Measurements from ENCODE around the gene ABCB6. TPM values are rescaled to one million over a fixed set of nuclear protein-coding genes. Genes with fewer than 3 reads are reported as not detected.

ABCB6 gene
- total and polyA plus RNA-seq, 8 donors: 3.8 to 36.7 (median 7.0) TPM

DNA sequence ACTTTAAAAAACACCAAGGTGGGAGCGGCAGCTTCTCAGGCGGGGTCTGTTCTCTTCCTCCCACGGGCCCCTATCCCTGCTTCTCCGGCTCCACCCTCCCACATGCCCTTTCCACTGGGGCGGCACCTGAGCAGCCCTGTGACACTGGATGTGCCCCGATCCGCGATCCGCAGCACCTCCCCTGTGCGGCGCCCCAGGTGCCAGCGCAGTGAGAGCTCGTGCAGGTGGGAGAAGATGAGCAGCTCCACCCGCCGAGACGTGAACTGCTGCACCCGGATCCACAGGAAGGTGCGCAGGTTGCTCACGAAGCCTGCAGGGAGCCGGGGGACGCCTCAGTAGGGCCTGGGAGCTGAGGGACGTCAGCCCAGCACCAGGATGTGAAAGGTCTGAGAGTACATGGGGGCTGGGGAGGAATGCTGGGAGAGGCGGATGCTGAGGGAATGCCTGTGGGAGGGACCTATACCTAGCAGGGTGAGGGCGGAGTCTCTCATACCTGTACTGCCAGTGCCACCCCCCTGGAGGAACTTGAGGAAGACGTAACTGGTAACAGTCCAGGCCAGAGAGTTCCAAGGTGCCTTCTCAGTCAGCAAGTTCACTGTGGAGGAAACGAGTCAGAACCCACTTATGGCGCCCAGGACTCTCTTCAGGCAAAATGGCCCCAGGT, 2.8 kb downstream of the ABCB6 start:
- DNase-seq (peak in 1 of 6 donors; percentile 70), FAIRE-seq (no peak), ATAC-seq (no peak)
- peaks cover 0 to 21% (median 0%) of the 10 kb centered on the region in 3 donors for H3K36me3 ChIP-seq
- H3K27ac ChIP-seq: no peak overlapping the region
- no peaks in the 10 kb centered on the region for H3K27me3 ChIP-seq
- intact Hi-C loops (cut with DNase I): no loop called here
- H3K4me3 ChIP-seq: no peak overlapping the region
- WGBS, 2 donors: 88 to 92% methylated on average over 26 to 27 of the region's 27 CpGs
- TF ChIP-seq, protein P1, sequence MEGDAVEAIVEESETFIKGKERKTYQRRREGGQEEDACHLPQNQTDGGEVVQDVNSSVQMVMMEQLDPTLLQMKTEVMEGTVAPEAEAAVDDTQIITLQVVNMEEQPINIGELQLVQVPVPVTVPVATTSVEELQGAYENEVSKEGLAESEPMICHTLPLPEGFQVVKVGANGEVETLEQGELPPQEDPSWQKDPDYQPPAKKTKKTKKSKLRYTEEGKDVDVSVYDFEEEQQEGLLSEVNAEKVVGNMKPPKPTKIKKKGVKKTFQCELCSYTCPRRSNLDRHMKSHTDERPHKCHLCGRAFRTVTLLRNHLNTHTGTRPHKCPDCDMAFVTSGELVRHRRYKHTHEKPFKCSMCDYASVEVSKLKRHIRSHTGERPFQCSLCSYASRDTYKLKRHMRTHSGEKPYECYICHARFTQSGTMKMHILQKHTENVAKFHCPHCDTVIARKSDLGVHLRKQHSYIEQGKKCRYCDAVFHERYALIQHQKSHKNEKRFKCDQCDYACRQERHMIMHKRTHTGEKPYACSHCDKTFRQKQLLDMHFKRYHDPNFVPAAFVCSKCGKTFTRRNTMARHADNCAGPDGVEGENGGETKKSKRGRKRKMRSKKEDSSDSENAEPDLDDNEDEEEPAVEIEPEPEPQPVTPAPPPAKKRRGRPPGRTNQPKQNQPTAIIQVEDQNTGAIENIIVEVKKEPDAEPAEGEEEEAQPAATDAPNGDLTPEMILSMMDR (IDR thresholded peaks at IDR 0.05): no peak
- no peaks in the 10 kb centered on the region for H3K9me3 ChIP-seq
- H3K4me1 ChIP-seq: peaks cover 7 to 20% (median 17%) of the 10 kb centered on the region in 3 donors

DNA sequence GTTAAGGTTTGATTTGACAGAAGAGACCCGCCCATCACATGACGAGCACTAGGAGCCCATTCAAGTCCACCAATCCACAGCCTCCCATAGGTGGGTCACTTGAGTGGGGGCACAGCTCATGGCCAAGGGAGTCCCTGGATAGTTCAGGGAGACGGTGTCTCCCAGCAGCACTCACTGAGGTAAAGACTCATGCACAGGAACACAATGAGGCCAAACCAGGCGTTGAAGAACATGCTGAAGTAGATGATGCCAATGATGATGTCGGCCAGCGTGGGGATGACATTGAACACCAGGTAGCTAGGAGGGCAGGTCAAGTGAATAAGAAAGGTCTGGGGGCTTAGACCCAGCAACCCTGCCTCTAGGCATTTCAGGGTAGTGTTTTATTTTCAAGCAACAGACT, 4.0 kb downstream of the ABCB6 start:
- TF ChIP-seq, protein P1 (IDR thresholded peaks at IDR 0.05): no peak
- FAIRE-seq (no peak), DNase-seq (no peak), ATAC-seq (no peak)
- H3K4me1 ChIP-seq: peaks cover 7 to 20% (median 17%) of the 10 kb centered on the region in 3 donors
- intact Hi-C loops (cut with DNase I): no loop called here
- peaks cover 0 to 11% (median 0%) of the 10 kb centered on the region in 3 donors for H3K36me3 ChIP-seq
- WGBS, 2 donors: 88 to 94% methylated on average over 6 of the region's 6 CpGs
- no peak overlapping the region for H3K4me3 ChIP-seq
- no peaks in the 10 kb centered on the region for H3K27me3 ChIP-seq
- H3K27ac ChIP-seq: no peak overlapping the region
- no peaks in the 10 kb centered on the region for H3K9me3 ChIP-seq

DNA sequence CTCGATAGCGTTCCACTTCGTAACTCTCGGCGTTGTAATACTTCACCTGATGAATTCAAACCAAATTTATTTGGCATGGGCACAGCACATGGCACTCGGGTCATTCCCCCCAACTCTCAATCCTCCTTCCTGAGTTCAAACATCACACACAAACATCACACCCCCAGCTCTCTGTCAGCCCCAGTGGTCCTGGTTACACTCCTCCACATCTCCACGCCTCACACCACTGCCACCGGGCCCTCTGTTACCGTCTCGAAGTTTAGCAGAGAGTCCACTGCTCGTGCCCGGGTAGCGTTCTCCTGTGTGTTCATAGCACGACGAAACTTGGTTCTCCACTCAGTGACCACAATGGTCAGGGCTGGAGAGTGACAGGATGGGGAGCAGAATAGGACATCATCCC, 4.6 kb downstream of the ABCB6 start:
- Histone ChIP-seq H3K4me1 (peaks cover 1 to 15% (median 12%) of the 10 kb centered on the region in 3 donors), H3K27me3 (no peaks in the 10 kb centered on the region), H3K36me3 (peaks cover 0 to 8% (median 0%) of the 10 kb centered on the region in 3 donors), H3K27ac (no peak overlapping the region), H3K9me3 (no peaks in the 10 kb centered on the region), H3K4me3 (no peak overlapping the region)
- WGBS, 2 donors: 93 to 96% methylated on average over 15 of the region's 15 CpGs
- intact Hi-C loops (cut with DNase I): no loop called here
- FAIRE-seq (no peak), ATAC-seq (no peak), DNase-seq (no peak)
- TF ChIP-seq, protein P1 (IDR thresholded peaks at IDR 0.05): no peak

DNA sequence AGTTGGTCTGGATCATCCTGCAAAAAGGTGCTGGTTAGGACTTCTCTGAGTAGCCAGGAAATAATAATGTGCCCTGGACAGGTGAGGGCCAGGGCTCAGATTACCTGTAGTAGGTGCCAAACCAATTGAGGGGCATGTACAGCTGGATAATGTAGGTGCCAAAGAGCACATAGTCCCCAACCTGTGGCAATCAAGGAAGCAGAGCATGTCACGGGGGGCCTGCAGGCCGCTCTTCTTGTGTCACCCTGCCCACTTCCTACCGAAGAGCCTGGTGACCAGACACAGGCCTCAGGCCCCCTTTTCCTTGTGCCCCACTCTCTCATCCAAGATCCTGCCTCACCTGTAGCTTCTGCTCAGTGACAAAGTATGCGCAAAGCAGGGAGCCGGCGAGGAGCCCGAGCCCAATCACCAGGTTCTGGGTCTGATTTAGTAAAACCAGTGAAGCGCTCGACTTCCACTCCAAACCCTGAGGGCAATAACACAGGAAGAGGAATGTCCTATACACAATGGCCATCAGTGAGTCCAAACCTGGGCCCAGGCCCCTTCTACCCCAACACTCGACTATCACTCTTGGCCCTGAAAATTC, 5.2 kb downstream of the ABCB6 start:
- TF ChIP-seq, protein P1 (IDR thresholded peaks at IDR 0.05): no peak
- H3K27ac ChIP-seq: no peak overlapping the region
- DNase-seq: no peak
- H3K4me1 ChIP-seq: peaks cover 0 to 13% (median 12%) of the 10 kb centered on the region in 3 donors
- peaks cover 0 to 8% (median 0%) of the 10 kb centered on the region in 3 donors for H3K36me3 ChIP-seq
- WGBS, 2 donors: 92 to 96% methylated on average over 10 of the region's 10 CpGs
- FAIRE-seq: no peak
- H3K4me3 ChIP-seq: no peak overlapping the region
- intact Hi-C loops (cut with DNase I): no loop called here
- ATAC-seq: no peak
- H3K27me3 ChIP-seq: no peaks in the 10 kb centered on the region
- no peaks in the 10 kb centered on the region for H3K9me3 ChIP-seq

DNA sequence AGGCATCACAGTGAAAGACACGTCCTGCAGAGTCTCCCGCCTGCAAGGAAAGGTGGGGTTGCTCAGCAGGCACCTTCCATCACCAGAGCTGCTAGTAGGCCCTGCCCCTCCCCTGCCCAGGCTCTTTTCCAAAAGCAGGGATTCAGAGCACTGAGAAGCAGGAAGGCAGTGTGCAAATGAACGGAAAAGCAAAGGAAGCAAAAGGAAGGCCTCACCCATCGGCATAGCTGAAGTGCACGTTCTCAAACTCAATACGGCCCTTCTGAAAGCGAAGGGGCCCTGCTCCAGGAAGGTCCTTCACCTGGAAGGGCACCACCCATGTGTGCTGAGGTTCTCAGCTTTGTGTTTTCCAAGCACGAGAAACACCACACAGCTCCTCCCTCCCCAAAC, 5.7 kb downstream of the ABCB6 start:
- intact Hi-C loops (cut with DNase I): no loop called here
- TF ChIP-seq, protein P1 (IDR thresholded peaks at IDR 0.05): no peak
- Histone ChIP-seq H3K27me3 (no peaks in the 10 kb centered on the region), H3K4me1 (peaks cover 0 to 10% (median 7%) of the 10 kb centered on the region in 3 donors), H3K9me3 (no peaks in the 10 kb centered on the region), H3K4me3 (no peak overlapping the region), H3K27ac (no peak overlapping the region), H3K36me3 (peaks cover 0 to 8% (median 0%) of the 10 kb centered on the region in 3 donors)
- WGBS, 2 donors: 86 to 89% methylated on average over 8 of the region's 8 CpGs
- FAIRE-seq (no peak), ATAC-seq (no peak), DNase-seq (no peak)

Data from pancreas (tissue), 10 donors.